Neural cell (in vitro differentiated cells): ENCODE measurements around the gene TIRAP.

Source experiments
- CTCF ChIP-seq: fragments of 450-650 bp; IDR thresholded peaks from 2 replicates; pipeline ENCODE4 v1.5.1; 2014; ENCODE audit warnings: antibody characterized with exemption, mild to moderate bottlenecking, moderate library complexity; ENCODE audit not compliant: poor library complexity, severe bottlenecking
- EP300 ChIP-seq: fragments of 450-650 bp; conservative IDR thresholded peaks from 2 replicates; pipeline ENCODE4 v1.6.1; 2014; ENCODE audit warnings: antibody characterized with exemption, mild to moderate bottlenecking, moderate library complexity; ENCODE audit not compliant: poor library complexity, severe bottlenecking
- EZH2 ChIP-seq: fragments of 200-600, 300-800 bp; shearing (Covaris generic), sonication (generic); IDR thresholded peaks from 2 replicates; pipeline ENCODE4 v1.6.1; 2014; ENCODE audit warnings: antibody characterized with exemption, low read length, borderline replicate concordance, mild to moderate bottlenecking; ENCODE audit not compliant: insufficient read depth, poor library complexity, severe bottlenecking
- MXI1 ChIP-seq: fragments of 450-650 bp; conservative IDR thresholded peaks from 2 replicates; pipeline ENCODE4 v1.6.1; 2014; ENCODE audit warnings: antibody characterized with exemption, mild to moderate bottlenecking; ENCODE audit not compliant: poor library complexity, severe bottlenecking
- POLR2AphosphoS5 ChIP-seq: IDR thresholded peaks from 2 replicates; pipeline ENCODE4 v1.6.1; 2012
- RAD21 ChIP-seq: fragments of 450-650 bp; conservative IDR thresholded peaks from 2 replicates; pipeline ENCODE4 v1.6.1; 2014; ENCODE audit warnings: antibody characterized with exemption, mild to moderate bottlenecking, moderate library complexity
- SMC3 ChIP-seq: fragments of 450-650 bp; conservative IDR thresholded peaks from 2 replicates; pipeline ENCODE4 v1.6.1; 2014; ENCODE audit warnings: antibody characterized with exemption, mild to moderate bottlenecking, moderate library complexity; ENCODE audit not compliant: poor library complexity
- TAF1 ChIP-seq: IDR thresholded peaks from 2 replicates; pipeline ENCODE4 v1.6.1; 2012; ENCODE audit warnings: low read depth
- TF ChIP-seq, protein P1 (sequence below): IDR thresholded peaks from 2 replicates; pipeline ENCODE4 v1.6.1; 2012; ENCODE audit warnings: borderline replicate concordance

DNA sequence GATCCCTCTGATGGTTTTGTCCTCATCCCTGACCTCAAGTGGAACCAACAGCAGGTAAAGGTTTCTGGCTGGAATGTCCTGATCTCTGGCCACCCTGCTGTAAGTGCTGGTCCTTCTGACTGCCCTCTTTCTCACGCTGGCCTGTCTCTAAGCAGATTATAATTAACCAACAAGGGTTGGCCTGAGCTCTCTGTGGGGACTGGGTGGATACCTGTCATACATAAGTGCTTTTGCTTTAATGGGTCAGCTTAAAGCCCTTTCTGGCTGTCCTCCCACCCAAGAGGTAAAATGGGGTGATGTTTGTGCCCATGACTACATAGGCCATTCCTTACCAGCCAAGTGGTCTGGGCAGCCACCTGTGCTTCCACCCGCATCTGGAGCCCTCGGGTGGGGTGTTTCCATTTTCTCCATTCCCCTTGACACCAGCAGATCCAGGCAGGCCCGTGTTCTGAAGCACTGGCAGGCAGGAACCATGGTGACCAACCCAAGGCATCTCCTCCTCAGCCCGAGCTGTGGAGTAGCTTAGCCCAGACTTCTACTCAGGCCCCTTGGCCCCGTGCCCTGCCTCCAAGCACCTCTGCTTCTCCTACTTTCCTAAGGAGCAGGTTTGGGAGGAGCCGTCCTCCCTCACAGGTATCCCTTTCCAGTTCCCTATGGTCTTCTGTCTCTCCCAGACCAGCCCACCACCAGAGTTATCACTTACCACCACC lies 55.6 kb downstream of the TIRAP start:
- TF ChIP-seq EZH2 (no peak), EP300 (no peak), CTCF (no peak), RAD21 (no peak), POLR2AphosphoS5 (no peak), MXI1 (no peak), SMC3 (no peak), TAF1 (no peak)
- TF ChIP-seq, protein P1, sequence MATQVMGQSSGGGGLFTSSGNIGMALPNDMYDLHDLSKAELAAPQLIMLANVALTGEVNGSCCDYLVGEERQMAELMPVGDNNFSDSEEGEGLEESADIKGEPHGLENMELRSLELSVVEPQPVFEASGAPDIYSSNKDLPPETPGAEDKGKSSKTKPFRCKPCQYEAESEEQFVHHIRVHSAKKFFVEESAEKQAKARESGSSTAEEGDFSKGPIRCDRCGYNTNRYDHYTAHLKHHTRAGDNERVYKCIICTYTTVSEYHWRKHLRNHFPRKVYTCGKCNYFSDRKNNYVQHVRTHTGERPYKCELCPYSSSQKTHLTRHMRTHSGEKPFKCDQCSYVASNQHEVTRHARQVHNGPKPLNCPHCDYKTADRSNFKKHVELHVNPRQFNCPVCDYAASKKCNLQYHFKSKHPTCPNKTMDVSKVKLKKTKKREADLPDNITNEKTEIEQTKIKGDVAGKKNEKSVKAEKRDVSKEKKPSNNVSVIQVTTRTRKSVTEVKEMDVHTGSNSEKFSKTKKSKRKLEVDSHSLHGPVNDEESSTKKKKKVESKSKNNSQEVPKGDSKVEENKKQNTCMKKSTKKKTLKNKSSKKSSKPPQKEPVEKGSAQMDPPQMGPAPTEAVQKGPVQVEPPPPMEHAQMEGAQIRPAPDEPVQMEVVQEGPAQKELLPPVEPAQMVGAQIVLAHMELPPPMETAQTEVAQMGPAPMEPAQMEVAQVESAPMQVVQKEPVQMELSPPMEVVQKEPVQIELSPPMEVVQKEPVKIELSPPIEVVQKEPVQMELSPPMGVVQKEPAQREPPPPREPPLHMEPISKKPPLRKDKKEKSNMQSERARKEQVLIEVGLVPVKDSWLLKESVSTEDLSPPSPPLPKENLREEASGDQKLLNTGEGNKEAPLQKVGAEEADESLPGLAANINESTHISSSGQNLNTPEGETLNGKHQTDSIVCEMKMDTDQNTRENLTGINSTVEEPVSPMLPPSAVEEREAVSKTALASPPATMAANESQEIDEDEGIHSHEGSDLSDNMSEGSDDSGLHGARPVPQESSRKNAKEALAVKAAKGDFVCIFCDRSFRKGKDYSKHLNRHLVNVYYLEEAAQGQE: no peak
